Vagina (tissue), 2 donors: Measurements from ENCODE around the gene ENTHD1. TPM values are rescaled to one million over a fixed set of nuclear protein-coding genes. Genes with fewer than 3 reads are reported as not detected.
A peak's percentile ranks its signal among the peaks of the same experiment; 100 is the strongest.

ENCODE experiments used
- DNase-seq, 2 donors: peaks; one replicate each; pipeline ENCODE4 v3.0.0-alpha.2; 2017; ENCODE audit errors: extremely low spot score in 2 of 2
- H3K27ac ChIP-seq: fragments of 200-600 bp; sonication (generic); one replicate; pipeline ENCODE4 v1.5.1; 2019
- H3K27me3 ChIP-seq: fragments of 200-600 bp; sonication (generic); one replicate; pipeline ENCODE4 v1.5.1; 2019
- H3K36me3 ChIP-seq, 2 donors: fragments of 200-600 bp; sonication (generic); one replicate each; pipeline ENCODE4 v1.5.1; 2017 to 2019
- H3K4me1 ChIP-seq: fragments of 200-600 bp; sonication (generic); one replicate; pipeline ENCODE4 v1.5.1; 2019
- H3K4me3 ChIP-seq, 2 donors: fragments of 200-600 bp; sonication (generic); 1 replicate in 1 of 2; 2 replicates in 1 of 2; pipeline ENCODE4 v1.5.1; 2016 to 2019
- H3K9me3 ChIP-seq: fragments of 200-600 bp; sonication (generic); one replicate; pipeline ENCODE4 v1.5.1; 2019
- CTCF ChIP-seq, 3 experiments: fragments of 450-650 bp in 2 of 3; fragments of 200-600 bp in 1 of 3; sonication (generic) in 1 of 3; IDR thresholded peaks; one replicate each; pipeline ENCODE4 v1.5.1; 2017 to 2019; ENCODE audit warnings: antibody characterized with exemption in 3 of 3, mild to moderate bottlenecking in 2 of 3, moderate library complexity in 2 of 3
- POLR2A ChIP-seq, 2 donors: fragments of 450-650 bp; IDR thresholded peaks; one replicate each; pipeline ENCODE4 v1.6.1; 2017; ENCODE audit warnings: antibody characterized with exemption in 2 of 2, mild to moderate bottlenecking in 2 of 2, moderate library complexity in 2 of 2
- POLR2AphosphoS5 ChIP-seq, 2 donors: sonication (generic); formaldehyde crosslinking; IDR thresholded peaks; one replicate each; pipeline ENCODE4 v1.9.0; 2017; ENCODE audit warnings: antibody characterized with exemption in 2 of 2, mild to moderate bottlenecking in 2 of 2, low read depth in 1 of 2; ENCODE audit not compliant: insufficient read depth in 1 of 2
- intact Hi-C: fragments of 100-400 bp; cut with DNase I; formaldehyde crosslinking; loops from one replicate; pipeline ENCODE4 v1.15.1; 2023
- total RNA-seq: library from RNA; depleted of rRNA; stranded (reverse); fragments of >200 nt; gene quantifications from one replicate; pipeline ENCODE4 v1.2.3, GENCODE V29; 2016

The ENTHD1 gene
- total RNA-seq, 1 donor from 2014 or later, result not detected

- no peaks in the 10 kb centered on the region for H3K36me3 ChIP-seq
- DNase-seq, result no peak
- H3K4me1 ChIP-seq, result peaks cover 12% of the 10 kb centered on the region
- no peak for TF ChIP-seq CTCF (IDR thresholded peaks at IDR 0.05)
- TF ChIP-seq POLR2AphosphoS5 (IDR thresholded peaks at IDR 0.05; ENCODE audit: insufficient read depth in 1 of 2, low read depth in 1 of 2), result peak in 1 of 2 donors; percentile 41
- no peak overlapping the region for H3K4me3 ChIP-seq
- H3K27me3 ChIP-seq, result no peaks in the 10 kb centered on the region
- intact Hi-C loops, result no loop called here
- no peaks in the 10 kb centered on the region for H3K9me3 ChIP-seq
- no peak overlapping the region for H3K27ac ChIP-seq
Measured at GRCh38 chr22:39703928-39704639, 189.5 kb downstream of the ENTHD1 start.

DNA sequence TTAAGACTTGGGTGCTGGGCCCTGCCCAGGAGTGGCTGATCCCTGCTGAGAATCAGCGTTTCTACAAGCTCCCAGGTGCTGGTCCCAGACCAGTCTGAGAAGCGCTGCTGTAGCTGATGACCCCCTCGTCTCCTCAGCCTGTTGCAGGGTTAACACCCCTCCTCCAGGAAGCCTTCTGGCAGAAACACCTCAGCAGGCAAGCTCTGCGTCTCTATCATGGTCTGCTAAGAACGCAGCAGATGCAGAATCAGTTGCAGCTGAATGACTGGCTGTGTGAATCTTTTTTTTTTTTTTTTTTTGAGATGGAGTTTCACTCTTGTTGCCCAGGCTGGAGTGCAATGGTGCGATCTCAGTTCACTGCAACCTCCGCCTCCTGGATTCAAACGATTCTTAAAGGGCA is 190.5 kb downstream of the ENTHD1 start:
- H3K4me1 ChIP-seq, result peaks cover 12% of the 10 kb centered on the region
- no peak for DNase-seq
- intact Hi-C loops, result no loop called here
- H3K4me3 ChIP-seq, result no peak overlapping the region
- H3K27ac ChIP-seq, result no peak overlapping the region
- no peaks in the 10 kb centered on the region for H3K9me3 ChIP-seq
- H3K27me3 ChIP-seq, result no peaks in the 10 kb centered on the region
- TF ChIP-seq POLR2A (IDR thresholded peaks at IDR 0.05) (no peak), POLR2AphosphoS5 (IDR thresholded peaks at IDR 0.05; ENCODE audit: insufficient read depth in 1 of 2, low read depth in 1 of 2) (no peak), CTCF (IDR thresholded peaks at IDR 0.05) (no peak)
- H3K36me3 ChIP-seq, result no peaks in the 10 kb centered on the region

DNA sequence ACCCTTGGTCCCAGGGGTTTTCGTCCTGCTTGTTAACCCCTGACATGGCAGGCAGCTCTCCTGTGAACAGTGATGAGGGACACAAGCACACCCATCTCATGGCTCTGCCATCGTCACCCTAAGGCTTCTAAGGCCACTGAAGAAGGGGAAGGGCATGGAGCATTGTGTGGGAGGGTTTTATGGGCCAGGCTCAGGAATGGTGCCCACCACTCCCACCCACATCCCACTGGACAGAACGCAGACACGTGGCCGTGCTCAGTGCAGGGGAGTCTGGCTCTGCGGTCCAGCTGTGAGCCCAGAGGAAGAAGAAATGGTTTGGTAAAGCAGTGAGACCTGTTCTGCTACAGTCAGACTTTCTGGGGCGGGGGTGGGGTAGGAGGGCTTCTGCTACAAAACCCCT is 193.0 kb downstream of the ENTHD1 start:
- DNase-seq, result no peak
- Histone ChIP-seq H3K9me3 (no peaks in the 10 kb centered on the region), H3K36me3 (no peaks in the 10 kb centered on the region), H3K4me1 (peaks cover 12% of the 10 kb centered on the region), H3K27me3 (no peaks in the 10 kb centered on the region), H3K4me3 (no peak overlapping the region), H3K27ac (no peak overlapping the region)
- intact Hi-C loops, result no loop called here
- TF ChIP-seq POLR2AphosphoS5 (IDR thresholded peaks at IDR 0.05; ENCODE audit: insufficient read depth in 1 of 2, low read depth in 1 of 2) (no peak), CTCF (IDR thresholded peaks at IDR 0.05) (no peak), POLR2A (IDR thresholded peaks at IDR 0.05) (no peak)

DNA sequence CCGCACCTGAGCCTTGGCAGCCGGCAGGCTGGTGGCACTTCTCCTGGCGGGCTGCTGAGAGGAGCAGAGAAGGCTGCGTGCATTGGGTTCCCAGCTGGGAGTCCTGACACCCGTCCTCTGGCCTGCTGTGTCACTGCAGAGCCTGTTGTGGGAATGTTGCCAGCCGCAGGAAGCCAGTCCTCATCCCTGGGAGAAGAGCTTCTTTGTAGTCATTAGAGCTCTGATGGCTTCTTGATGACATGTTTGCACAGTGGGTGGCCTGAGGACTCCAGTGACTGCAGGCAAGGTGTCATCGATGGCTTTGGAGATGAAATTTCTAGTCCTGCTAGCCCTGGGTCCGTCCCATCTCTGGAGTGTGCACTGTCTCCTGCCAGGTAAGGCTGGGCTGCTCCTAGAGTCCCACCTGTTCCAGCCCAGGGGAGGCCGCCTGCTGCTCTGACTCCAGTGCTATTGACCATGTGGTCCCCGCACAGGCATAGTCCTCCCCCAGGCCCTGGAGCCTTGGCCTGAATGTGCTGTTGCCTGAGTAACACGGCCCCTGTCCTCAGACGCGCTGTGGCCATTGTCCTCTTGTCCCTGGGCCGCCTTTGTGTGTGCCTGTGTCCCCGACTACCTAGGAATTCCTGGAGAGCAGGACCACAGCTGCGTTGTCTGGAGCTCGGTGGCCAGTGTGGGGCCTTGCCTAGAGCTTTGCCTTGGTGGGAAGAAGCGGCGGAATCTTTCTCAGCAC is 193.8 kb downstream of the ENTHD1 start:
- Histone ChIP-seq H3K4me1 (peaks cover 12% of the 10 kb centered on the region), H3K9me3 (no peaks in the 10 kb centered on the region), H3K27ac (no peak overlapping the region), H3K36me3 (no peaks in the 10 kb centered on the region), H3K4me3 (no peak overlapping the region), H3K27me3 (no peaks in the 10 kb centered on the region)
- DNase-seq, result no peak
- intact Hi-C loops, result no loop called here
- TF ChIP-seq POLR2AphosphoS5 (IDR thresholded peaks at IDR 0.05; ENCODE audit: insufficient read depth in 1 of 2, low read depth in 1 of 2) (no peak), POLR2A (IDR thresholded peaks at IDR 0.05) (no peak), CTCF (IDR thresholded peaks at IDR 0.05) (no peak)
